Left lobe of liver (tissue), 2 donors: ENCODE measurements around the gene ADAMTS5. TPM values are rescaled to one million over a fixed set of nuclear protein-coding genes. Genes with fewer than 3 reads are reported as not detected.
A peak's percentile ranks its signal among the peaks of the same experiment; 100 is the strongest.

Experiments used
- ATAC-seq: fragments of 200-7000 bp; cut with Tn5 transposase; one replicate; pipeline ENCODE4 v1.9.1; 2020; ENCODE audit warnings: mild to moderate bottlenecking, moderate library complexity
- DNase-seq: peaks from one replicate; pipeline ENCODE4 v3.0.0-alpha.2; 2020; ENCODE audit warnings: low spot score
- total RNA-seq: library from RNA; stranded (reverse); gene quantifications from one replicate; pipeline ENCODE4 v1.2.1, GENCODE V29; 2021
- donor health status: DM: no; HTN: no; CAD: no; lungs with moderate emphysema.
- donor health status: DM: no; HTN: yes; CAD: no.

The ADAMTS5 gene
- total RNA-seq, 1 donor from 2014 or later = 0.48 TPM

- ATAC-seq (no peak), DNase-seq (no peak)
Observed at GRCh38 chr21:26949830-26950229, 17.1 kb downstream of the ADAMTS5 start.

GRCh38 chr21:26948194-26948593 is 18.7 kb downstream of the ADAMTS5 start:
- ATAC-seq (no peak), DNase-seq (no peak)

GRCh38 chr21:26946744-26947446 is 20.0 kb downstream of the ADAMTS5 start:
- DNase-seq (no peak), ATAC-seq (no peak)

- peak; percentile 35 for ATAC-seq
Observed at GRCh38 chr21:26945916-26946675, 20.8 kb downstream of the ADAMTS5 start.

GRCh38 chr21:26943921-26944320 is 23.0 kb downstream of the ADAMTS5 start:
- DNase-seq (no peak), ATAC-seq (no peak)

More at GRCh38 chr21:26945916-26946675, 20.8 kb downstream of the ADAMTS5 start:
- no peak for DNase-seq

- DNase-seq (no peak), ATAC-seq (no peak)
Observed at GRCh38 chr21:26941421-26941820, 25.5 kb downstream of the ADAMTS5 start.

GRCh38 chr21:26939601-26940111 is 27.2 kb downstream of the ADAMTS5 start:
- DNase-seq = no peak

GRCh38 chr21:26936641-26937040 is 30.2 kb downstream of the ADAMTS5 start:
- no peak for DNase-seq
- ATAC-seq = no peak

More at GRCh38 chr21:26939601-26940111, 27.2 kb downstream of the ADAMTS5 start:
- peak; percentile 97 for ATAC-seq

- DNase-seq = no peak
- ATAC-seq = no peak
Observed at GRCh38 chr21:26935977-26936376, 30.9 kb downstream of the ADAMTS5 start.

- ATAC-seq (no peak), DNase-seq (no peak)
Observed at GRCh38 chr21:26934383-26934782, 32.5 kb downstream of the ADAMTS5 start.

- ATAC-seq (no peak), DNase-seq (no peak)
Observed at GRCh38 chr21:26933448-26933847, 33.4 kb downstream of the ADAMTS5 start.

- DNase-seq (no peak), ATAC-seq (no peak)
Observed at GRCh38 chr21:26925636-26926035, 41.3 kb downstream of the ADAMTS5 start.

- no peak for DNase-seq
- no peak for ATAC-seq
Observed at GRCh38 chr21:26925122-26925521, 41.8 kb downstream of the ADAMTS5 start.

- ATAC-seq (no peak), DNase-seq (no peak)
Observed at GRCh38 chr21:26923986-26924385, 42.9 kb downstream of the ADAMTS5 start.

- ATAC-seq (peak; percentile 97), DNase-seq (peak; percentile 84)
Observed at GRCh38 chr21:26920055-26920454, 46.8 kb downstream of the ADAMTS5 start.

GRCh38 chr21:26918323-26919079 is 48.4 kb downstream of the ADAMTS5 start:
- no peak for ATAC-seq

GRCh38 chr21:26916799-26917198 is 50.1 kb downstream of the ADAMTS5 start:
- no peak for ATAC-seq
- DNase-seq = no peak

More at GRCh38 chr21:26918323-26919079, 48.4 kb downstream of the ADAMTS5 start:
- DNase-seq = no peak

GRCh38 chr21:26914557-26914956 is 52.3 kb downstream of the ADAMTS5 start:
- DNase-seq (no peak), ATAC-seq (no peak)

GRCh38 chr21:26912466-26912865 is 54.4 kb downstream of the ADAMTS5 start:
- DNase-seq (no peak), ATAC-seq (no peak)

- ATAC-seq = no peak
- DNase-seq = no peak
Observed at GRCh38 chr21:26909972-26910371, 56.9 kb downstream of the ADAMTS5 start.

- DNase-seq = no peak
- no peak for ATAC-seq
Observed at GRCh38 chr21:26900980-26901379, 65.9 kb downstream of the ADAMTS5 start.
